ENCODE measurements around the gene FRMPD4.
A peak's percentile ranks its signal among the peaks of the same experiment; 100 is the strongest.

Gene FRMPD4

DNA sequence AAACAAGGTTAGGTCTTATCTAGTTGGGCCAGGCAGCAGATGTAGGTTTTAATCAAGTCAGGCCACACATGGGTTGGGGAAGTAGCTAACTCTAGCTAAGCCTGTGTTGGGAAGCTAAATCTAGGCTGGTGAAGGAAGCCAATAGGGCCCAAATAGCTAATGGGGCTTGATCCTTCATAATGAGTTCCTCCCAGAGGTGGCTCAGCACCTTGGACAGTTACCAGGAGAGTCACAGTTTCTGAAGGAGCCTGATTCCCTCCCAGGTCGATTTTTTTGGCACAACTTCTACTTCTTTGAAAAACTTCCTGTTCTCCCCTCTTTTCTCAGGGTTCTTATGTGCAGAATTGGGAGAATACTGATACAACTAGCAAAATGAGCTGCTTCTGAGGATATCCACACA, 410.5 kb downstream of the FRMPD4 start:
- DNase-seq (ENCODE audit: low read depth): peak; percentile 48
- no peak for TF ChIP-seq CTCF (IDR thresholded peaks at IDR 0.05; ENCODE audit: insufficient read depth, low read depth, low read length, missing control alignments)
- H3K4me3 ChIP-seq (ENCODE audit: low read length): no peak overlapping the region

- DNase-seq (ENCODE audit: low read depth): no peak
- no peak for TF ChIP-seq CTCF (IDR thresholded peaks at IDR 0.05; ENCODE audit: insufficient read depth, low read depth, low read length, missing control alignments)
Measured at GRCh38 chrX:12554206-12554605, 415.9 kb downstream of the FRMPD4 start.

DNA sequence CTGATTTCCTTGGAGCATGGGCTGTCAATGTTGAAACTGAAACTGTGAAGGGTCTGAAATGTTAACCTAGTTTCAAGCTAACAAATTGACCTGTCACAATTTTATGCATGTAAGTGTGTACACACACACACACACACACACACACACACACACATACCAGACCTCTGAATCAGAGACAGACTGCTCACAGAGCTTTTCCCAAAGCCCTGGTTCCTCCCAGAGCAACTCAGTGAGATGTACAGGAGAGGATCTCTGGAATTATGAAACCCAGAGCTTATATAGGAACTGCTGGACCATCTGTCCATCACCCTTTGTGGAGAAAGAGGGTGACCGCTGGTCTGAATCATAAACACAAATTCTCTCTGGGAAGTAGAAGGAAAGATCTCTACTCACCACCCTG, 424.8 kb downstream of the FRMPD4 start:
- H3K4me3 ChIP-seq (ENCODE audit: low read length): no peak overlapping the region
- DNase-seq (ENCODE audit: low read depth): peak; percentile 43
- no peak for TF ChIP-seq CTCF (IDR thresholded peaks at IDR 0.05; ENCODE audit: insufficient read depth, low read depth, low read length, missing control alignments)

More at GRCh38 chrX:12554206-12554605, 415.9 kb downstream of the FRMPD4 start:
- H3K4me3 ChIP-seq (ENCODE audit: low read length): no peak overlapping the region

GRCh38 chrX:12564221-12564620, 425.9 kb downstream of the FRMPD4 start:
- no peak for TF ChIP-seq CTCF (IDR thresholded peaks at IDR 0.05; ENCODE audit: insufficient read depth, low read depth, low read length, missing control alignments)
- no peak for DNase-seq (ENCODE audit: low read depth)
- H3K4me3 ChIP-seq (ENCODE audit: low read length): no peak overlapping the region

DNA sequence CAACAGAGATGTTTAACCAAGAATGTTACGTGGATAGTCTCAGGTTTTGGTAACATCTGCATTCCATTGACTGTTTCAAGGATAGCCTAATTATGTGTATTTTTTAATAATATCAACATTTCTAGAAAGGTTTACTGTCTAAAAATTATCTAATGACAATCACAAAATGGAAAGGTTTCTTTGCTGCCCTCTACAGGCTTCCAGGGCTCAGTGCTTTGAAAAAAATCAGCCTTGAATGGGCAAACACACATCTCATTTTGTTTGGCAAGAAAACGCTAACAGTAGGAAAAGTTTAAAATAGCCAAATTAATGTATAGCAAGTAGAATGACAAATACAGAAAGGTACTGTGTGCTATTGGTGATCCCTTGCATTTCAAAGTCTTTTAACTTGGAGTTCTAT, 429.6 kb downstream of the FRMPD4 start:
- TF ChIP-seq CTCF (IDR thresholded peaks at IDR 0.05; ENCODE audit: insufficient read depth, low read depth, low read length, missing control alignments): peak; percentile 70
- no peak overlapping the region for H3K4me3 ChIP-seq (ENCODE audit: low read length)
- DNase-seq (ENCODE audit: low read depth): peak; percentile 18

- no peak for TF ChIP-seq CTCF (IDR thresholded peaks at IDR 0.05; ENCODE audit: insufficient read depth, low read depth, low read length, missing control alignments)
- DNase-seq (ENCODE audit: low read depth): no peak
- no peak overlapping the region for H3K4me3 ChIP-seq (ENCODE audit: low read length)
Measured at GRCh38 chrX:12570859-12571501, 432.7 kb downstream of the FRMPD4 start.

DNA sequence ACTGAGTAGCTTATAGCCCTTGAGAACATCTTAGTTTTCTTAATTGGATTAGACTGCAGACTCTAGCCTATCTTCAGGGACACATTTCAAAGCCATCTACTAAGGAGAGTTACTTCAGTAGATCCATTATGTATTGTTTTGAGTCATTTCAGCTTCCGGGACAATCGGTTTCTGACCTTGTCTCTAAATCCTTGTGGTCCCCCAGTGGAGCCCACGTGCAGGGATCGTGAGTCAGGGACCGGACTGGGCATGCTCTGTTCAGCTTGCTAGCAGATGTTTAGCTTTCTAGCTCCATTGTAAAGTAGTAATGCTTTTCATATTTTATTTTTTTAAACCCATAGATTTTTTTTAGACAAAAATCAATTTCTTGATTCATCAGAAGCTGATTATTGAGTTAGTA, 441.0 kb downstream of the FRMPD4 start:
- TF ChIP-seq CTCF (IDR thresholded peaks at IDR 0.05; ENCODE audit: insufficient read depth, low read depth, low read length, missing control alignments): no peak
- H3K4me3 ChIP-seq (ENCODE audit: low read length): no peak overlapping the region
- DNase-seq (ENCODE audit: low read depth): no peak
